Neural cell (in vitro differentiated cells): ENCODE results near the gene CCDC15. TPM values are rescaled to one million over a fixed set of nuclear protein-coding genes. Genes with fewer than 3 reads are reported as not detected.
"Not testable (repeated sequence)": the region's sequence is repeated elsewhere in the genome, so short reads cannot be mapped to it uniquely, and the experiment has no call there.

Experiments
- H2AFZ ChIP-seq: fragments of 200-600, 300-800 bp; sonication (generic), shearing (Covaris generic); 2 replicates; pipeline ENCODE4 v1.6.0; 2014; ENCODE audit warnings: low read depth, mild to moderate bottlenecking, antibody characterized with exemption, low read length, moderate library complexity
- H3F3A ChIP-seq: fragments of 200-600 bp; shearing (Covaris generic); 2 replicates; pipeline ENCODE4 v1.6.1; 2016; ENCODE audit warnings: mild to moderate bottlenecking, moderate library complexity, mixed read lengths, antibody characterized with exemption, low read length; ENCODE audit not compliant: insufficient read depth, poor library complexity, severe bottlenecking
- H3K27ac ChIP-seq: fragments of 200-600, 300-800 bp; sonication (generic), shearing (Covaris generic); 2 replicates; pipeline ENCODE4 v1.5.1; 2014; ENCODE audit warnings: mild to moderate bottlenecking, low read length, moderate library complexity
- H3K27me3 ChIP-seq: fragments of 300-800, 200-600 bp; sonication (generic), shearing (Covaris generic); 2 replicates; pipeline ENCODE4 v1.6.0; 2014; ENCODE audit warnings: mild to moderate bottlenecking, low read depth, low read length, moderate library complexity; ENCODE audit not compliant: insufficient read depth
- H3K36me3 ChIP-seq: fragments of 300-800, 200-600 bp; sonication (generic), shearing (Covaris generic); 2 replicates; pipeline ENCODE4 v1.5.1; 2014; ENCODE audit warnings: mild to moderate bottlenecking, antibody characterized with exemption, low read length, moderate library complexity; ENCODE audit not compliant: insufficient read depth
- H3K4me2 ChIP-seq: fragments of 300-800, 200-600 bp; sonication (generic), shearing (Covaris generic); 2 replicates; pipeline ENCODE4 v1.6.0; 2014; ENCODE audit warnings: mild to moderate bottlenecking, low read length
- H3K4me3 ChIP-seq: fragments of 300-800, 200-600 bp; sonication (generic), shearing (Covaris generic); 2 replicates; pipeline ENCODE4 v1.5.1; 2014; ENCODE audit warnings: mild to moderate bottlenecking, low read length, moderate library complexity
- H3K79me2 ChIP-seq: fragments of 200-600 bp; shearing (Covaris generic); replicated peaks from 2 replicates; pipeline ENCODE4 v1.6.0; 2014; ENCODE audit warnings: mild to moderate bottlenecking, low read length, moderate library complexity; ENCODE audit not compliant: insufficient read depth
- H3K9ac ChIP-seq: fragments of 300-800, 200-600 bp; sonication (generic), shearing (Covaris generic); 2 replicates; pipeline ENCODE4 v1.6.1; 2016; ENCODE audit warnings: mild to moderate bottlenecking, low read length, mixed read lengths
- H3K9me2 ChIP-seq: fragments of 200-600 bp; shearing (Covaris generic); 2 replicates; pipeline ENCODE4 v1.6.1; 2016; ENCODE audit warnings: mild to moderate bottlenecking, low read length, mixed read lengths; ENCODE audit not compliant: insufficient read depth
- H3K9me3 ChIP-seq: fragments of 200-600, 300-800 bp; sonication (generic), shearing (Covaris generic); 2 replicates; pipeline ENCODE4 v1.6.1; 2016; ENCODE audit warnings: mild to moderate bottlenecking, mixed run types, low read length, moderate library complexity, mixed read lengths
- H4K20me1 ChIP-seq: fragments of 200-600 bp; shearing (Covaris generic); 2 replicates; pipeline ENCODE4 v1.6.1; 2016; ENCODE audit warnings: mild to moderate bottlenecking, mixed run types; ENCODE audit not compliant: insufficient read depth
- CTCF ChIP-seq: fragments of 450-650 bp; IDR thresholded peaks from 2 replicates; pipeline ENCODE4 v1.5.1; 2014; ENCODE audit warnings: antibody characterized with exemption, mild to moderate bottlenecking, moderate library complexity; ENCODE audit not compliant: poor library complexity, severe bottlenecking
- EP300 ChIP-seq: fragments of 450-650 bp; conservative IDR thresholded peaks from 2 replicates; pipeline ENCODE4 v1.6.1; 2014; ENCODE audit warnings: antibody characterized with exemption, mild to moderate bottlenecking, moderate library complexity; ENCODE audit not compliant: poor library complexity, severe bottlenecking
- EZH2 ChIP-seq: fragments of 200-600, 300-800 bp; shearing (Covaris generic), sonication (generic); IDR thresholded peaks from 2 replicates; pipeline ENCODE4 v1.6.1; 2014; ENCODE audit warnings: antibody characterized with exemption, low read length, borderline replicate concordance, mild to moderate bottlenecking; ENCODE audit not compliant: insufficient read depth, poor library complexity, severe bottlenecking
- MXI1 ChIP-seq: fragments of 450-650 bp; conservative IDR thresholded peaks from 2 replicates; pipeline ENCODE4 v1.6.1; 2014; ENCODE audit warnings: antibody characterized with exemption, mild to moderate bottlenecking; ENCODE audit not compliant: poor library complexity, severe bottlenecking
- POLR2AphosphoS5 ChIP-seq: IDR thresholded peaks from 2 replicates; pipeline ENCODE4 v1.6.1; 2012
- RAD21 ChIP-seq: fragments of 450-650 bp; conservative IDR thresholded peaks from 2 replicates; pipeline ENCODE4 v1.6.1; 2014; ENCODE audit warnings: antibody characterized with exemption, mild to moderate bottlenecking, moderate library complexity
- REST ChIP-seq: IDR thresholded peaks from 2 replicates; pipeline ENCODE4 v1.6.1; 2012; ENCODE audit warnings: borderline replicate concordance
- SMC3 ChIP-seq: fragments of 450-650 bp; conservative IDR thresholded peaks from 2 replicates; pipeline ENCODE4 v1.6.1; 2014; ENCODE audit warnings: antibody characterized with exemption, mild to moderate bottlenecking, moderate library complexity; ENCODE audit not compliant: poor library complexity
- TAF1 ChIP-seq: IDR thresholded peaks from 2 replicates; pipeline ENCODE4 v1.6.1; 2012; ENCODE audit warnings: low read depth
- polyA plus RNA-seq: library from polyadenylated mRNA; depleted of rRNA; stranded (reverse); fragments of >200 nt; gene quantifications from 2 replicates; pipeline ENCODE4 v1.2.3, GENCODE V29; 2014

CCDC15 gene
- polyA plus RNA-seq, 1 donor from 2014 or later, result 2.5 TPM

GRCh38 chr11:124961972-124962609, 8.1 kb downstream of the CCDC15 start:
- Histone ChIP-seq H4K20me1 (no peaks in the 10 kb centered on the region), H3K9me3 (no peaks in the 10 kb centered on the region), H3K9ac (no peak overlapping the region)

GRCh38 chr11:124968197-124968596, 14.2 kb downstream of the CCDC15 start:
- H3K9ac ChIP-seq, H3K27me3 ChIP-seq, H3K79me2 ChIP-seq, H3K4me2 ChIP-seq, H4K20me1 ChIP-seq, H3K4me3 ChIP-seq, H3K9me2 ChIP-seq, H3K9me3 ChIP-seq, H3K27ac ChIP-seq, H3F3A ChIP-seq, H3K36me3 ChIP-seq, H2AFZ ChIP-seq: not testable (repeated sequence)

More at GRCh38 chr11:124961972-124962609, 8.1 kb downstream of the CCDC15 start:
- H3K9me2 ChIP-seq, result no peaks in the 10 kb centered on the region
- H3K27ac ChIP-seq, result no peak overlapping the region
- no peaks in the 10 kb centered on the region for H3K27me3 ChIP-seq
- no peak overlapping the region for H3K4me3 ChIP-seq
- H3F3A ChIP-seq, result no peaks in the 10 kb centered on the region
- no peak overlapping the region for H3K4me2 ChIP-seq
- no peaks in the 10 kb centered on the region for H3K79me2 ChIP-seq
- no peaks in the 10 kb centered on the region for H3K36me3 ChIP-seq
- no peak overlapping the region for H2AFZ ChIP-seq
- TF ChIP-seq EP300, result no peak
- TF ChIP-seq SMC3, result peak; percentile 90
- peak; percentile 94 for TF ChIP-seq RAD21
- no peak for TF ChIP-seq POLR2AphosphoS5
- TF ChIP-seq CTCF, result peak; percentile 91
- TF ChIP-seq TAF1, result no peak
- TF ChIP-seq REST, result no peak
- no peak for TF ChIP-seq EZH2
- no peak for TF ChIP-seq MXI1

- Histone ChIP-seq H3K27me3 (no peaks in the 10 kb centered on the region), H3K9ac (no peak overlapping the region), H3K36me3 (no peaks in the 10 kb centered on the region), H3F3A (no peaks in the 10 kb centered on the region), H3K4me3 (no peak overlapping the region), H3K9me2 (no peaks in the 10 kb centered on the region), H2AFZ (no peak overlapping the region), H3K4me2 (no peak overlapping the region), H3K27ac (no peak overlapping the region), H4K20me1 (no peaks in the 10 kb centered on the region), H3K9me3 (no peaks in the 10 kb centered on the region), H3K79me2 (no peaks in the 10 kb centered on the region)
- no peak for TF ChIP-seq MXI1
- TF ChIP-seq RAD21, result no peak
- TF ChIP-seq SMC3, result no peak
- TF ChIP-seq EZH2, result no peak
- TF ChIP-seq EP300, result no peak
- no peak for TF ChIP-seq REST
- TF ChIP-seq CTCF, result no peak
- no peak for TF ChIP-seq POLR2AphosphoS5
- TF ChIP-seq TAF1, result no peak
Measured at GRCh38 chr11:124970925-124971324, 16.9 kb downstream of the CCDC15 start.
